NCI-H69 (cell line): ENCODE results near the gene ATP2A3.

Experiments used
- DNase-seq: peaks from one replicate; lab custom pipeline; 2025; lab: John Stamatoyannopoulos, UW

ATP2A3 gene

GRCh38 chr17:3926860-3927627 lies 37.2 kb downstream of the ATP2A3 start:
- DNase-seq = no peak

- DNase-seq = no peak
These were observed 38.4 kb downstream of the ATP2A3 start for GRCh38 chr17:3925684-3926485.

GRCh38 chr17:3924512-3925350 lies 39.5 kb downstream of the ATP2A3 start:
- no peak for DNase-seq

- no peak for DNase-seq
These were observed 40.6 kb downstream of the ATP2A3 start for GRCh38 chr17:3923466-3924190.

- no peak for DNase-seq
These were observed 41.5 kb downstream of the ATP2A3 start for GRCh38 chr17:3922765-3923164.

- peak; percentile 54 for DNase-seq
These were observed 42.5 kb downstream of the ATP2A3 start for GRCh38 chr17:3921502-3922319.

GRCh38 chr17:3921006-3921405 lies 43.2 kb downstream of the ATP2A3 start:
- DNase-seq = peak; percentile 31

- DNase-seq = no peak
These were observed 45.1 kb downstream of the ATP2A3 start for GRCh38 chr17:3919123-3919624.

- DNase-seq = peak; percentile 67
These were observed 45.7 kb downstream of the ATP2A3 start for GRCh38 chr17:3918372-3919122.

- DNase-seq = peak; percentile 57
These were observed 46.8 kb downstream of the ATP2A3 start for GRCh38 chr17:3917391-3917931.

- DNase-seq = no peak
These were observed 47.4 kb downstream of the ATP2A3 start for GRCh38 chr17:3916825-3917224.

GRCh38 chr17:3915995-3916696 lies 48.1 kb downstream of the ATP2A3 start, which contains the start of gene P2RX1:
Gene P2RX1 (minus strand): TSS chr17:3916465. CDS start chr17:3916225, 240 bp downstream.
- no peak for DNase-seq

GRCh38 chr17:3915581-3915994 lies 48.6 kb downstream of the ATP2A3 start:
- DNase-seq = no peak

- DNase-seq = no peak
These were observed 49.9 kb downstream of the ATP2A3 start for GRCh38 chr17:3914312-3914670.

- peak; percentile 62 for DNase-seq
These were observed 50.5 kb downstream of the ATP2A3 start for GRCh38 chr17:3913531-3914311.

- no peak for DNase-seq
These were observed 51.4 kb downstream of the ATP2A3 start for GRCh38 chr17:3912827-3913226.

- DNase-seq = peak; percentile 18
These were observed 52.8 kb downstream of the ATP2A3 start for GRCh38 chr17:3911271-3912053.
